Measurements from ENCODE around the gene DCUN1D2.

DCUN1D2 gene

DNA sequence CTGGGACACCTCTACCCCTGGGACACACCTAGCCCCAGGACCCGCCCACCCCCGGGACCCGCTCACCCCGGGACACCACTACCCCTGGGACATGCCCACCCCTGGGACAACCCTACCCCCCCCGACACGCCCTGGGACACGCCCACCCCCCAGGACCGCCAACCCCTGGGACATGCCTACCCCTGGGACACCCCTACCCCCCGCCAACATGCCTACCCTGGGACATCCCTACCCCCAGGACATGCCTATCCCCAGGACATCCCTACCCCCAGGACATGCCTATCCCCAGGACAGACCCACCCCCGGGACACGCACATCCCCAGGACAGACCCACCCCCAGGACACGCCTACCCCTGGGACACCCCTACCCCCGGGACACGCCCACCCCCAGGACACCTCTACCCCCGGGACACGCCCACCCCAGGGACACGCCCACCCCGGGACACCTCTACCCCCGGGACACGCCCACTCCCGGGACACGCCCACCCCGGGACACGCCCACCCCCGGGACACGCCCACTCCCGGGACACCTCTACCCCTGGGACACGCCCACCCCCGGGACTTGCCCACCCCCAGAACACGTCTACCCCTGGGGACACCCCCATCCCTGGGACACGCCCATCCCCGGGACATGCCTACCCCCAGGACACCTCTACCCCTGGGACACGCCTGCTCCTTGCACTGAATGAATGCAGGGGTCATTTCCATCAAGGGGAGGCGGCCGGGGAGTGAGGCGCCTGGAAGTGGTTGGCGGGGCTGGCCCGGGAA lies 69.5 kb downstream of the DCUN1D2 start:
- DNase-seq, result no peak

DNA sequence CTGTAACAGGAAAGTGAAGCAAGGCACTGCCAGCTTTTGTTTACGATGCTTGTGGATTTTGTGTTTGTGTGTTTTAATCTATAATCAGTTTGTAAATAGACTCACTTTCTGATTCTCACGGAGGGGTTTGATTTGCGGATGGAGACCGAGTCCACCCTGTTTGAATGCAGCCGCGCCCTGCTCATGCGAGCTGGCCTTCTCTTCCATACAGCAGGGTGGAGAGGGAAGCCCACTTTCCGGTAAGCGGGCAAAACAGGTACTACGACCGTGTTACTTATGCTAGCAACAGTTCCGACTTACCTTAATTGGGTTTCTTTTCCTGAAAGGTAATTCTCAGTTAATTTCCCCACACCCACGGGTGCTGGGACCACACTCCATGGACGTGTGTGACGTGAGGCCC lies 70.3 kb downstream of the DCUN1D2 start:
- DNase-seq, result no peak

DNA sequence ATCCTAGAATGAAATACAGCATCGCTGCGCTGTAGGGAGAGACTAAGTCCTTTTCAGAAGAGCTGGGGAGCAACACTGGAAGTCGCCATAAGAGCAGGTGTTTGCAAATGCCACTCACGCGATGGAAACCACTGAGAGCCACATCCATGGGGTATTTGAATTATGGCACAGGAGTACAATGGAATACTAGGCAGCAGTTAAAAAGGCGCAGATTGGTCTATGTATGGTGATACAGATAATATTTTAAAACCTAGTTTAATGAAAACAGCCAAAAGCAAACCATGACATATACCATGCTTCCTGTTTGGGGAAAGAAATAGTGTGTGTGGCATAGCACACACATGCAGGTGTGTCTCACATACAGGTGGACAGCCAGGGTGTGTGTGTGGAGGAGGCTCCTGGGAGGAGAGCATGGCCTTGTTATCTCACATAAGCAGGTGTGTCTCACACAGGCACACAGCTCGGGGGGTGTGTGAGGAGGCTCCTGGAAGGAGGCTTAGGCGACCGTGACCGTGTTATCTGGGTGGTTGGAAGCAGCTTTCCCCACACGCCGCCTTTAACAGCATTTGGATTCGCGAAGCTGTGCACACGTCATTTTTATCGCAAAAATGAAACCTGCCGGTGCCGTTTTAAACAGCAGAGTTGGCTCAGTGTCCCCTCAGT lies 70.8 kb downstream of the DCUN1D2 start:
- DNase-seq, result no peak

DNA sequence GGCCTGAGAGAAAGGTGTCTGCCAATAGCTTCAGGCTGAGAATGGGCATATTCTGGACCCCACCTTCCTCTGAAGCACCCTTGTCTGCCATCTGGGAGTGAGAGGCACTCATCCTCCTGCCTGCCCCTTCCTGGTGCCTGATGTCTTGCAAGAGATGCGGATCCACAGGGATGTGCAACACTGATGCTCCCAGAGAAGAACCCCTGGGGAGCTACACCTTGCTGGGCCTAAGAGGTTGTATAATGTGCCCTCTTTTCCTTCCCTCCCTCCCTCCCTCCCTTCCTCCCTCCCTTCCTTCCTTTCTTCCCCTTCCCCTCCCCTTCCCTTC lies 71.8 kb downstream of the DCUN1D2 start:
- no peak for DNase-seq

DNA sequence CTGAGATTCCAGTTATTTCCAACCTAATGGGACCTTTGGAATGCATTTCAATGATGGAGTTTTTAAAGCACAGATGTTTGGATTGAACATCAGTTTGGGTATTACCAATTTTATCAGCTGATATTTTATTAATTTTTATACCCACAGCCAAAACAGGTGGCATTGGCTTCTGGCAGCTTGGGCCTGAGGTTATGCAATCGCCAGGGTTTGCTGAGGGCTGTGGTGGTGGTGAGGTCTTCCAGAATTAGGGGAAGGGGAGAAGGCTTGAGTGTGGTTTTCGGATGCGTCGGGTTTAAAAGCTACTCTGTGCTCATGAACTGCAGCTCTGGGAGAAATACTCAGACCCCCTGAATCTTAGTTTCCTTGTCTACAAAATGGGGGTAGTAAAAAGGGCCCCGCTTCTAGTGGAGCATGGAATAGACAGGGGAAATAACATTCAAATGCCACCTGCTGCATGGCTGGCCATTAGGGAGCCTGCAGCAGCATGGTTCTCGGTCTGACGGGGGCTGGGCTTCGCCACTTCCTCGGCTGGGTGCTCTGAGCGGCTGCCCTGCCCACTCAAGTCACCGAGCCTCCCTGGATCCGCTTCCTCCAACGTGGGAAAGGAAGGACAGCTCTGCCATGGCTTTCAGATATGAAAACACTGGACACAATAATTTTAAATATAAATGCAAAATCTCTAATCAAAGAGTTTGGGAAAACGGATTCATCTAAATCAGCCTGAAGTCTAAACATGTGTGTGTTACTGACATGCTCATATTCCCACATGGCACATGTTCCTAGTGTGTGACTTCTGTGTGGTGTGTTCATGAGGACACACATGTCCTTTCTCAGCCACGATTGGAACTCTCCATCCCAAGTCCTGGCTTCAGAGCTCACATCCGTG lies 72.4 kb downstream of the DCUN1D2 start:
- DNase-seq, result no peak

- DNase-seq, result no peak
Measured at GRCh38 chr13:113417008-113417751, 73.3 kb downstream of the DCUN1D2 start.

GRCh38 chr13:113415825-113416224 lies 74.7 kb downstream of the DCUN1D2 start:
- no peak for DNase-seq

DNA sequence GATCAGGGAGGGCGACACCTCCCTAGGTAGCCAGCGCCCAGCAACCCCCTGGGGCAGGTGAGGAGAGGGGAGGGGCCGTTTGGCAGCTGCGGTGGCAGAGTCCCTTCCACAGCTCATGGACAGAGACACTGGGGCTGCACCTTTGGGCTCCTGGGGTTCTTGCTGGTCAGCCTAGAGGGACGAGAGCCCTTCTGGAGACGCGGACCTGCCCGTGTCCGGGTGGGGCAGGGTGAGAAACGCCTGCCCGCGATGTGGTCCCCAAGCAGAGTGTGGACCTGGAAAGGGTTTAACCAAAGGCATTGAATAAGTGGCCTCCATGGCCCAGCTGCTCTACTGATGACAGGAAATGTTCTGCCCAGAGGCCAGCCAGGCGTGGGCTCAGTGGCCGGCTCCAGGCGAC lies 75.5 kb downstream of the DCUN1D2 start:
- DNase-seq, result no peak

- no peak for DNase-seq
Measured at GRCh38 chr13:113414335-113414734, 76.2 kb downstream of the DCUN1D2 start.

- DNase-seq, result no peak
Measured at GRCh38 chr13:113413898-113414282, 76.6 kb downstream of the DCUN1D2 start.

DNA sequence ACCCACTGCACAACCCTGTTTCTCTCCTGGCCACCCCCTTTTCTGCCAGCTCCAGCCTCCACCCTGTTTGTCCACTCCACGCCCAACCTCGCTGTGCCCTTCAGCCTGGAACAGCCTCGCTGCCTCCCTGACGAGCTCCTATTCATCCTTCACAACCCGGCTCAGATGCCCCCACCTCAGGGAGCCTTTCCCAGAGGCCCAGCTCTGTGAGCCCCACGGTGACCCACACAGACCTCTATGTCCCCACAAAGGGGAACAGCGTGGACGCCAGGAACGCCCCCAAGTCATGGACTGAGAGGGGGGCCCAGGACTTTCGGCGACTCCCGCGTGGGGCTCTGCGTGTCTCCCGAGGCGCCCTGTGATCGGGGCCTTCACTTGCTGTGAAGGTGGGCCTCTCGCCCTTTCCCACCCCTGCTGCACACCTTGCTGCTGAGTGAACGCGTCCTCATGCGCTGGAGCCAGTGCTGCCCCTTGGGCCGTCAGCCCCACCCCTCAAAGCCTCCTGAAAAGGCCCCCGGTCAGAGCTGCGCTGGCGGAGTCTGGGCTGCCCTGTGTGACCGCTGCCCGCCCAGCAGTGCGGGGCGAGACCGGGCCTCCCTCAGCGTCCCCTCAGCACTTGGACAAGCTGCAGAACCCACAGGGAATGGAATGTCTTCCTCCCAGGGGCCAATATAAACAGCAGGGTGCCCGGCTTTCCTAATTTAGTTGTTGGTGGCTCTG lies 77.2 kb downstream of the DCUN1D2 start:
- DNase-seq, result no peak

DNA sequence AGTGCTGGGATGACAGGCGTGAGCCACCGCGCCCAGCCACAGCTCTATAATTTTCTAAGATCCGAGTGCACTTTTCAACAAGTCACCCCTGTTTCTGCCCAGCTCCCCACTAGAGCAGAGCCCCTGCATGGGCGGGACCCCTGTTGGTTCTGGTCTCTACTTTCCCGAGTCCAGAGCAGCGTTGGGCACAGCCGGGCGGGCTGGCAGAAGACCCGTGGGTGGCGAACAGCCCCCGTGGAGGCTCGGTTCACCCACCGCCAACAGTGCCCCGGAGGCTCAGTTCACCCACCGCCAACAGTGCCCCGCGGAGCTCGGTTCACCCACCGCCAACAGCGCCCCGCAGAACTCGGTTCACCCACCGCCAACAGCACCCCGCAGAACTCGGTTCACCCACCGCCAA lies 78.1 kb downstream of the DCUN1D2 start:
- no peak for DNase-seq

- DNase-seq, result no peak
Measured at GRCh38 chr13:113411216-113412023, 79.1 kb downstream of the DCUN1D2 start.

GRCh38 chr13:113410472-113411201 lies 79.9 kb downstream of the DCUN1D2 start:
- DNase-seq, result no peak

- no peak for DNase-seq
Measured at GRCh38 chr13:113408562-113408961, 81.9 kb downstream of the DCUN1D2 start.

DNA sequence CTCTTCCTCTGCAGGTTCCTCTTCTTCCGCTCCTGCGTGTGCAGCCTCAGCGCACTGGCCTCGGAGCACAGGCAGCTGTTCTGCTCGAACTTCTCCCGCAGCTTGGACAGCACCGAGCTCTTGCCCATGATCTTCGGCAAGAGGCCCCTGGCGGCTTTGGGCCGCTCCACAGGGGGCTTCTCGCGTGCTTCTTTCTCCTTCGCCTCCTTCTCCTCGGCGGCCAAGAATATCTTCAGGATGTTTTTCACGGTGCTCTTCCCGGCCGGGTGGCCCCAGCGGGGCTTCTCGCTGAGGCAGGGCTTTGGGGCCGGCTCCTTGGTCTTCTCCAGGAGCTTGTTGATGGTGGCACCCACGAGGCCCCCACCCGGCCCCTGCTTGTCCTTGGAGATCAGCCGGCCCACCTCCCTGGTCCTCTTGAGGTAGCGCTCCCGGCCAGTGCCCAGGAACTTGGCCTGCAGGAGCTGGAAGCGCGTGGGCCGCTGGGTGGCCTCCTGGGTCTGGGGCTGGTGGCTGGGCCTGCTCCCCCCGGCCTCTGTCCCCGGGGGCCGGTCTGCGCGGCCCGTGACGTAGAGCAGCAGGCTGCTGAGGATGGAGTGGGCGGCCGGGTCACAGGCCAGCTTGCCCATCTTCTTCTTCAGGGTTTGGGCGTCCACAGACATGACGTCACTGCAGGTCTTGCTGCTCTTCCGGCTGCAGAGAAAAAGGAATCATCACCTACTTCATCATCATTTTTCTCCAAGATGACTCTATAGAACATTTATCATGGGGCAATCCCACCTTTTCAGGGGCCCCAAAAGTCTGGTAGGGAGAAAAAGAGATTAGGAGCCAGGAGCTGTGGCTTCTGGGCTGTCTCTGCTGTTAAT lies 82.7 kb downstream of the DCUN1D2 start:
- DNase-seq, result no peak

DNA sequence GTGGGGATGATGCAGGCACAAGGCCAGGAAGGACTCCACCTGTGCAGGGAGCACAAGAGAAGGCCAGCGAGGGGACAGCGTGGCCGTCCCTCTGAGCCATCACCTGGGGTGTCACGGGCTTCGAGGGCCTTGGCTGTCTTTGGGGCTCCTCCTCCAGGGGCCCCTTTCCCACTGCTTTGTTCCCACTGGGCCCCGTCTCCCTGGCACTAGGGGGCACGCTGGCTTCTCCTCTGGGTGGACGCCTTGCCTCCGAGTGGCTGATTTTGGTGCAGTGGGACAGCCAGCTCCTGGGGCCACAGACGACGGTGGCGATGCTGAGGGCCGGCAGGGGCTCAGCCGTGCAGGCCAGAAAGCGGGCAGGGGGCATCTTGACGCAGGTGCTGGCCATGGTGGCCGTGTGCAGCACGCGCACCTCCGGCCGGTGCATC lies 83.4 kb downstream of the DCUN1D2 start:
- no peak for DNase-seq

DNA sequence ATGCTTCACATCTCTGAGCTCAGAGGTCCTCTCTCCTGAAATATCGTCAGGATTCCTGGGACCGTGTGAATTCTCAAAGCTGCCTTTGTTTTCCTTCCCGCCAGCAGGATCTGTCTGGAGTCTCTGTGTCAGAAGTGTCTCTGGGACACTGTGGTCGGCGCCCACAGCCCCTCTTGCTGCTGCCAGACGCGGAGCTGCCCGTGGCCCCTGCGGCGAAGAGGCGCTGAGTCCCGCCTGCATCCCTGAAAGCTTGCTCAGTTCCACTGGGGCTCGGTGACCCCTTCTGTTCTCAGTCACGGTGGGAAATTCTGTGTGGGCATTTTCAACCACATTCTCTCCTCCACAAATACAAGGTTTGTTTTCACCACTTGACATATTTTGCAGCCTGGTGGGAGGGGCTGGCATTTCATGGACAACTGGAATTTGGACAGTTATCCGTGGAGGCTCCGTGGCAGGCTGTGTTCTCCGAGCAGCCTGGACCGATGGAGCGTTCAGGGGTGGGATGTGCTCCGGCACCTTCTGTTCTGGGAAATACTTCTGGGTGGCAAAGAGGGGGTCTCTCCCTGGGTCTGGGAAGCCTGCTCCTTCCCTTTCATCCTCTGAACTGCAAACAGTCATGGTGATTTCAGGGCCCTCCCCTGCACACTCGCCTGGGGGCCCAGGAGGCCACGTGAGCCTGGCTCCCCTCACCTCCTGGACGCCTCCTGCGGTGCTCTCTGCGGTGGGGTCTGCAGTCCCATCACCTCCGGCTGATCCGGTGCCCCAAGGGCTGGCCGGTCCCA lies 84.0 kb downstream of the DCUN1D2 start:
- DNase-seq, result no peak

Data from stimulated activated CD4-positive, alpha-beta T cell treated with anti-CD3 and anti-CD28 coated beads, Interleukin-2, amount 100 ng/mL, for 48 hours (primary cell).